Measurements from ENCODE around the gene ZSCAN2.

ZSCAN2 gene

GRCh38 chr15:84643838-84644237 lies 43.0 kb downstream of the ZSCAN2 start:
- DNase-seq, result no peak

GRCh38 chr15:84645496-84645895 lies 44.7 kb downstream of the ZSCAN2 start:
- DNase-seq, result no peak

GRCh38 chr15:84645997-84646396 lies 45.2 kb downstream of the ZSCAN2 start:
- DNase-seq, result no peak

- no peak for DNase-seq
Observed at GRCh38 chr15:84647726-84648125, 46.9 kb downstream of the ZSCAN2 start.

- DNase-seq, result no peak
Observed at GRCh38 chr15:84648539-84648938, 47.7 kb downstream of the ZSCAN2 start.

GRCh38 chr15:84649706-84650105 lies 48.9 kb downstream of the ZSCAN2 start:
- DNase-seq, result no peak

GRCh38 chr15:84653584-84653909 lies 52.7 kb downstream of the ZSCAN2 start:
- peak; percentile 33 for DNase-seq

GRCh38 chr15:84653910-84654688 lies 53.3 kb downstream of the ZSCAN2 start, which contains the start of gene WDR73:
WDR73 (minus strand) TSS chr15:84654283; CDS start chr15:84654274, 9 bp downstream.
- peak; percentile 91 for DNase-seq

GRCh38 chr15:84654689-84655453 lies 54.1 kb downstream of the ZSCAN2 start:
- peak; percentile 68 for DNase-seq

GRCh38 chr15:84656972-84657371 lies 56.2 kb downstream of the ZSCAN2 start:
- DNase-seq, result no peak

- no peak for DNase-seq
Observed at GRCh38 chr15:84657748-84658079, 56.9 kb downstream of the ZSCAN2 start.

- DNase-seq, result peak; percentile 78
Observed at GRCh38 chr15:84658080-84658787, 57.4 kb downstream of the ZSCAN2 start, which contains the start of gene NMB. NMB (minus strand) TSS chr15:84658199; CDS start chr15:84658152, 47 bp downstream.

- no peak for DNase-seq
Observed at GRCh38 chr15:84658788-84659411, 58.1 kb downstream of the ZSCAN2 start.

- no peak for DNase-seq
Observed at GRCh38 chr15:84659904-84660781, 59.3 kb downstream of the ZSCAN2 start.

GRCh38 chr15:84661001-84661400 lies 60.2 kb downstream of the ZSCAN2 start:
- no peak for DNase-seq

GRCh38 chr15:84666373-84666772 lies 65.6 kb downstream of the ZSCAN2 start:
- no peak for DNase-seq

- DNase-seq, result no peak
Observed at GRCh38 chr15:84668221-84668982, 67.6 kb downstream of the ZSCAN2 start.

GRCh38 chr15:84669726-84670125 lies 68.9 kb downstream of the ZSCAN2 start:
- no peak for DNase-seq

GRCh38 chr15:84671211-84671610 lies 70.4 kb downstream of the ZSCAN2 start:
- no peak for DNase-seq

Measured in NCI-H146 (cell line).